ENCODE results near the gene SLC16A8.

SLC16A8 gene

DNA sequence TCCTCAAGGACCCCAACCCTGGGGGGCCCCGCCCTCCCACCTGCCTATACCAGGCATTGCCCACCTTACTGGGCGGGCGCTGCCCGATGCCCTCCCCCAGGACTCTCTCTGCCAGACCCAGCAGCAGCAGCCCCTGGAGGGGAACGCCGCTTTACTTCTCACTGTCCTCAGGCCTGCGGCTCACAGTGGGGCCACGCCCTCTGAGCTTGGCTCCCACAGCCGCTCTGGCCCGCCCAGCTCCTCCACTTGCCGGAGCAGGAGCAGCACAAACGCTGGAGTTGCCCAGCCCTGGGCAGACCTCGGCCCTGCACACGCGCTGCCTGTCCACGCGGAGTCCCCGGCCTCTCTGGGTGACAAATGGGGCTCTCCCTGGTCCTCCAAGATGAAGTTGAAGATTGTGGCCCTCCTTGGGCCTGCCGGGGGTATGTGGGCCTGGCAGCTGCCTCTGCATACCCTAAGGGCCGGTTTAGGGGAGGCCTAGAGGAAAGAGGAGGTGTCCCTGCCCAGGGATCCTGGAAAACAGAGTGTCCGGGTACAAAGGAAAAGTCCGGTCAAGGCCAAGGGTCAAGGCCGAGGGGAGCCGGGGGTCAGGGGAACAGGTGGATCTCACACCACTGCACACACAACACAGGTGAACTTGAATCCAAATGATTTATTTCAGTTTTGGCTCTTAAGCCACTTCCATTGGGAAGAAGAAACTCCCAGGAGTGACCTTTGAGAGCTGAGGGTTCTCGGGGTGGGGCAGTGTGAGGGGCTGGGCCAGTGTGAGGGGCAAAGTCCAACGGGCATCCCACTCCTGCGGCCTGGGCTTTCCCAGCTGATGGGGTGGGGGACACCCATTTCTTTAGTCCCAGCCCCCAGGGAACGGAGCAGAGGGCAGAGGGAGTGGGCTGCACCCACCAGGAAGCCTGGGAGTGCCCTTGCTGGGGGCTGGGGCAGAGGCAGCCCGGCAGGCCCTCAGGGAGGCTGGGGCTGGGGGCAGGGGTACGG is 27.2 kb upstream of the SLC16A8 start:
- no peak for DNase-seq

DNA sequence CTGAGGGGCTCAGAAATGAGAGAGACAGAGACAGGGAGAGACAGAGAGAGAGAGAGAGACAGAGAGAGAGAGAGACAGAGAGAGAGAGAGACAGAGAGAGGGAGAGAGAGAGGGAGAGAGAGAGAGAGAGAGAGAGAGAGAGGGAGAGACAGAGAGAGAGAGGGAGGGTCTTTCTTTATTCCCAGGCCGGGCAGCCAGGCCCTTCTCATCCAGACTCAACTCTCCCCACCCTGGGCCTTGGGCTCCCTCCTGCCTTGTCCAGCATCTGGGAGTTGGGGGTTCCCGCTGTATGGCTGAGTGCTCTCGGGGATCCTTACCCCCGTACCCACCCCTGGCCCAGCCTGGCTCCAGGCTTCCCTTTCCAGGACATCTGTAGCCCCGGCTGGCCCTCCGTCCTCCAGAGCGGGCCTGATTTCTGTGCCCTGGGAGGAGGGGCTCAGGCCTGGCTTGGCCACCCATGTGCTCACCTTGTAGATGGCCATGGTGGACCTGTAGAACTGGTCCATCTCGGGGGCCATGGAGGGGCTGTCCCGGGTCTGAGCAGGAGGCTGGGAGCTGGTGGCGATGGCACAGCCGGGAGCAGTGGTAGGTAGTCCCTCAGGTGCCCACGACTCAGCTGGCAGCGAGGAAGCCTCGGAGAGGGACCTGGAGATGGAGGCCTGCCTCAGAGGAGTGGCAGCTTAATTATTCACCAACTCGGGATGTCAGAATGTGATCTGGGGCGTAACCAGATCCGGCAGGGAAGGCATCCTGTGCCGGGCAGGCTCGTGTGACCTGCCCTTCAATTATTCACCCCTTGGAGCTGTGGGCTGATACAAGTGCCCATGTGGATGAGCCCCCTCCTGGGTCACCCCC is 26.3 kb upstream of the SLC16A8 start, which contains the start of gene BAIAP2L2:
BAIAP2L2 (minus strand) TSS at position 677 of the 855 bp plus-strand sequence; CDS start at position 518, 159 bp downstream.
- DNase-seq: no peak

DNA sequence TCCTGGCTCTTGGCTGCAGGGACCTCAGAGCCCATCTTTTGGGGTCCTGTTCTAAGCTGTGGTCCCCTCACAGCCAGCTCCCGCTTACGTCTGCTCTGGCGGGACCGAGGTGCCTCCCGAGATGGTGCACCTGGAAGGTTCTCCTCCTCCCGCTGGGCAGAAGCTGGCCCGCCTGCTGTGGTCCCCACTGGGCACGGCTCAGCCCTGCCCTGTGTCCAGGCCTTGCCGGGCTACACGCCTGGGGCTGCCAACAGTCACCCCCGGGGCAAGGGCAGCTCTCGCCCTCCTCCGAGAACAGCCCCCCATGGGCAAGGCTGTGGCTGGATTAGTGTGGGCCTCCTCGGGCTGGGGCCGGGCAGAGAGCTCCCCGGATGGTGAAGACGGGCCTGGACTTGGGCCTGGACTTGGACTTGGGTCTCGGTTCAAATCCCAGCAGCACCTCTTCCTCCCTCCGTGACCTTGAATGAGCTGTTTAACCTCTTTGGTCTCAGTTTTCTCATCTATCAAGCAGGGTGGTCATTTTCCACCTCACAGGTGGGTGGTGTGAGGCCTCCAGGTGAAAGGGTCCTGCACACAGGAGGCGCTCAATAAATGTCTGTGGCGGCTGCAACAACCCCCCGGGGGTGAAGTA is 25.5 kb upstream of the SLC16A8 start:
- no peak for DNase-seq

- no peak for DNase-seq
Measured at GRCh38 chr22:38108561-38109319, 24.8 kb upstream of the SLC16A8 start.

- DNase-seq: no peak
Measured at GRCh38 chr22:38107692-38108515, 23.9 kb upstream of the SLC16A8 start.

GRCh38 chr22:38106814-38107578 is 23.0 kb upstream of the SLC16A8 start:
- no peak for DNase-seq

DNA sequence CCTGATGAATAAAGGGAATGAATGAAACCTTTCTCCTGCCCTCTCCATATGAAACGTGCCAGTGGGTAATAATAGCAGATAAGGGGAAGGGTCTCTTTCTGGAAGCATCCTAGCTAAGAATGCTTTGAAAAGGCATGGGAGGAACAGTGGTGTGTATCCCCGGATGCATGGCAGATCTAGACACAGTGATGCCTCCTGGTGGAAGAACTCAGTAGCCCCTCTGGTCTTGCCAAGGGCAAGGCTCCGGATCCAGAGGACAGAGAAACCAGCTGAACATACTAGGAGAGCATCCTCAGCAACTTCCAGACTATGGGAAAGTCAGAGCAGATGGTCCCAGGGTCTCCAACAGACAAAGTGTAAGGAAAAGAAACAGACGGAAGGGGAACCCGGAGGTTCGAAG is 20.1 kb upstream of the SLC16A8 start:
- DNase-seq: no peak

DNA sequence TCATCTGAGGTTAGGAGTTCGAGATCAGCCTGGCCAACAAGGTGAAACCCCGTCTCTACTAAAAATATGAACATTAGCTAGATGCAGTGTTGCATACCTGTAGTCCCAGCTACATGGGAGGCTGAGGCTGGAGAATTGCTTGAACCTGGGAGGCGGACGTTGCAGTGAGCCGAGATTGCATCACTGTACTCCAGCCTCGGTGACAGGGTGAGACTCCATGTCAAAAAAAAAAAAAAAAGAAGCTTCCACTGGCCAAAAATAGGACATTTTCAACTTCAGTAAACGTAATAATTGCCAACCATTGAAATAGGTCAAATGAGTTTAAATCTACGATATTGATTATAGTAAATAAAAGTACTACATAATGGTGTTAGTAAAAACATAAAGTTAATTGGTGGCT is 19.7 kb upstream of the SLC16A8 start:
- no peak for DNase-seq

- DNase-seq: no peak
Measured at GRCh38 chr22:38098410-38099249, 14.6 kb upstream of the SLC16A8 start.

DNA sequence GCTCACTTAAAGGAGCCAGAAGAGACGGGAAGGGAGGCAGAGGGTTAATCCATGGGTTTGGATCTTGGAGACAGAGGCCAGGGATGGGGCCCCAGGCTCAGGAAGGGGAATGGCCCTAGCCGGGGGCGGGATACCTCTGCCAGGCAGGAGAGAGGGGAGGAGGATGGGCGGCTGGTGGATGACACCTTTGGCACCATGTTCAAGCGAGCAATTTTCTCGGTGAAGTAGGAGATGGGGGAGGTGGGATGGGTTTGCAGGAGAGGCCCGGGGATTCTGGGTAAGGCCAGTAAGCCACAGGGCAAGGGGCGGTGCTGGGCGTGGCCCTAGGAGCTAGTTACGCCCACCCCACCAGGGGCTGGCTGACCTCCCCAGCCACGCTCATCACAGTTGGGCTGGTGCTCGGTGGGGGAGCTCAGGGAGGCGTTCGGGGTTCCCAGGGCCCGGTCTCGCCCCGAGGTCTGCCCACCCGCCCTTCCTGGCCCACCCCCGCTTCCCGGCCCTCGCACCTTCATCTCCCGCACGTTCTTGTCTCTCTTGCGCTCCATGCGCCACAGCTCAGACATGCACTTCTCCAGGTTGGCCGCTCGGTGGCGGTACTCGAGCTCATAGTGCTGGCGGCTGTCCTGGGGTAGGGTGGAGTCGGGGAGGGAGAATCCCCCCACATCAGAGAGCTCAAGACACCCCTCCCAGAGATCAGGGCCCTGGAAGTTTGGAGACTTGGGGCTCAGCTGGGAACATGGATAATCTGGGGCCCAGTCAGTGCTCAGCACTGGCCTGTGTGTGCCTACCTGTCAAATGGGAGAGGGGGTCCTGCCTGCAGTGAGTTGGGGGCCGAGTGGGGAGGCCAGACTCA is 13.8 kb upstream of the SLC16A8 start:
- no peak for DNase-seq

DNA sequence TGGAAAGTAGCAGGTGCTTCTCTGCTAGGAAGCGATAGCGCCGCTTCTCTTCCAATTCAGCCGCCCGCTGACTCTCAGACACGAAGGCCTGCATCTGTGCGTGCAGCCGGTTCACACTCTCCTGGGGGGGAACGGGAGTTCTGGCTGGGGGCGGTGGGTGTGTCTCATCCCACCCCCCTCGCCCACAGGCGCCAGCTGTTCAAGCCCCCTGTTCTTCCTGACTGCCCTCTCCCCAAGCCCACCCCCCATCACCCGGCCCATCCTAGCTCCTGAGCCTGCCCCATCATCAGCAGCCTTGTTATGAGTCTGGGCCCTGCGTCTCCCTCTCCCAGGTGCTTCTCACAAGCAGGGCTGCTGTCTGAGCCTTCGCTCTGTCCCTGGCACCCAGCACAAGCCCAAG is 13.1 kb upstream of the SLC16A8 start:
- no peak for DNase-seq

DNA sequence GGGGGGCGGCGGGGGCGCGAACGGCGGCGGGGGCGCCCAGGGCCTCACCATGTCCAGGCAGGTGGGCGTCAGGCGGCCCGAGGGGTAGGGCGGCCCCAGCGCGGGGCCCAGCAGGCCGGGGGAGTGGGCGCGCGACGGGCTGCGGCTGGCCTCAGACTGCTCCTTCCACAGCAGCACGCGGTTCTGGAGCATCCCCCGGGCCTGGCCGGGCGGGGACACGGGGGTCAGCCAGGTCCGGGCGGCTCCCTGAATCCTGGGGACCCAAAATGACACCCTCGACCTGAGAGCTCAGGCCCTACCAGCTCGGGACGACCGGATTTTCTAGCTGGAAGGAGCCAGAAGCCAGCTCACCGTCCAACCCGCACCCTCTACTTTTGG is 5.5 kb upstream of the SLC16A8 start:
- DNase-seq: no peak

DNA sequence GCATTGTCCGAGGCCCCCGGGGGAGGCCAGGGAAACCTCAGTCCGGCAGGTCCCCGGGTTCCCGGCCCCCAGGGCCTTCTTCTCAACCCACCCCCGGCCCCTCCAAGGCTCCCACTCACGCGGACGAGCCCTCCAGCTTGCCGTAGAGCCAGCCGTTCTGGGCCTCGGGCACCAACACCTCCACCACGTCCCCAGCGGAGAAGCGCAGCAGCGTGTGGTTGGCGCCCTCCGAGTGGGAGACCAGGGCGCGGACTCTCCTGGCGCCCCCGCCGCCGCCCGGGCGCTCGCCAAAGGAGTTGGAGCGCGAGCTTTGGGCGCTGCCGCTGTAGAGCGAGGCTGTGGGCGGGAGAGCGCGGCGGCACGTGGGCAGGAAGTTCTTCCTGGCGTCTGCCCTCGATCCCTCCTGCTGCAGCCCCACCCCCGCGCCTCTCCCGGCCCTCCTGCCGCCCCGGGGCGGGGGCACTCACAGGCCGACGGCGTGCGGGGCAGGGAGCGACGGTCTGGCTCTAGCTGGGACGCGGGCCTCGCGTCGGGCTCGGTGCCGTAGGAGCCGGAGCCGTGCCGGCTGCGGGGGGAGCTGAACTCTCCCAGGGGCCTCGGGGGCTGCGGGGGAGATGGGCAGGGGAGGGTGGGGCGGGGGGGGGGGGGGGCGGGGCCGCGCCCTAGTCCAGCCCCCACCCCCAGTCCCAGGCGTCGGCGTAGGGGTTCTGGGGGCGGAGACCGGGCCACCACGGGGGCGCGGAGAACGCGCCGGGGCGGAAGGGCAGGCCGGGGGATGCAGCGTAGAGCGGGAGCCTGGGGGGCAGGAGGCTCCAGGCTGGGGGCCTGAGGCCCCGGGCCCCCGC is 4.9 kb upstream of the SLC16A8 start:
- DNase-seq: no peak

DNA sequence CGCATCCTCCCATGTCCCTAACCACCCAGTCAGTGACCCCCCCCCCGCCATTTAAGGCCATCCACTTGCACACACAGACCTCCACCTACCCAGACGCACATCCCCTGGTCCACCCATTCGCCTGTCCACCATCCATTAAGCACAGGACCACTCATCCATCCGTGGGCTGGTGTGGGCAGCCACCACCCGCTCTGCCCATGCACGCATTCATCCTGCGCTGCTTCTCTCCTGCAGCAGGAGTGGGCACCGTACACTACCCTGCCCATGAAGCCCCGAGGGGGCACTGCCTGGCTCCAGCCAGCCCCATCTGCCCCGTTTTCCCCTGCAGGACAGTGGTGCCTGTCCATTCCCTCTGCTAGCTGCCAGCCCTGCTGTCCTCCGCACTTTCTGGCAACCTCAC is 3.9 kb upstream of the SLC16A8 start:
- no peak for DNase-seq

DNA sequence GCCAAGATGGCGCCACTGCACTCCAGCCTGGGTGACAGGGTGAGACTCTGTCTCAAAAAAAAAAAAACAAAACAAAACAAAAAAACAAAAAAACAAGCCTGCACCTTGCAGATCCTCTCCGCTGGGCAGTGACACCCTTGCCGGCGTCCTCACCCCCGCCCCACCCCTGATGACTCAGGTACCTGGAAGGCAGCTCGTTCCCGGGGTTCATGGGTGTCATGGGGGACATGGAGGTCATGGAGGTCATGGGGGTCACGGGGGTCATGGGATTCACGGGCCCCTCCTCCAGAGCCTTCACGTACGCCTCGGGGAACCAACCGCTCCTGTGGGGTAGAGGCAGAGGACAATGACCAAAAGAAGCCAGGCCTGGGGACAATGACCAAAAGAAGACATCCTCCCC is 3.0 kb upstream of the SLC16A8 start:
- no peak for DNase-seq

- DNase-seq: no peak
Measured at GRCh38 chr22:38086001-38086845, 2.2 kb upstream of the SLC16A8 start.

GRCh38 chr22:38085501-38085900 is 1.5 kb upstream of the SLC16A8 start:
- no peak for DNase-seq
